ENCODE measurements around the gene UTP25. TPM values are rescaled to one million over a fixed set of nuclear protein-coding genes. Genes with fewer than 3 reads are reported as not detected.

Gene UTP25
- total RNA-seq, 2 donors from 2014 or later, result 12.0 to 17.5 TPM

DNA sequence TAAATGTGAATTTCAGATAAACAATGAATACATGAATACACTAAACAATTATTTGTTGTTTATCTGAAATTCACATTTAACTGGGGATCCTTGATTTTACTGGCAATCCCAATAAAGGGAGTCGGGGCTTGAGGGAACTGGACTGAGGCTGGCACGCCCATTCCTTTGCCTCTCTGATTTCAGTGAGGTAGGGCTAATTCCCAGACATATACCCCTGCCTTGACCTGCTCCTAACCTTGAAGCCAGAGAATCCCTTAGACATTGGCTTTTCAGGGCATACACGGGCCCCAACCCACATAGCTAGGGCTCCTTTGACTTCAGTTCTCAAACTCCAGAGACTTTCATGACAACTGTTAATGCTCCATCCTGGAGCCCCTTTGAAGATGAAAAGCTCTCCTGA lies 10.8 kb upstream of the UTP25 start:
- ATAC-seq (replicated peaks), result no peak
- Mint-ChIP-seq H3K27me3 (peaks cover 7% of the 10 kb centered on the region), H3K27ac (no peak overlapping the region), H3K4me3 (no peak overlapping the region), H3K9me3 (no peaks in the 10 kb centered on the region), H3K4me1 (no peaks in the 10 kb centered on the region), H3K36me3 (ENCODE audit: low read depth) (no peaks in the 10 kb centered on the region)

DNA sequence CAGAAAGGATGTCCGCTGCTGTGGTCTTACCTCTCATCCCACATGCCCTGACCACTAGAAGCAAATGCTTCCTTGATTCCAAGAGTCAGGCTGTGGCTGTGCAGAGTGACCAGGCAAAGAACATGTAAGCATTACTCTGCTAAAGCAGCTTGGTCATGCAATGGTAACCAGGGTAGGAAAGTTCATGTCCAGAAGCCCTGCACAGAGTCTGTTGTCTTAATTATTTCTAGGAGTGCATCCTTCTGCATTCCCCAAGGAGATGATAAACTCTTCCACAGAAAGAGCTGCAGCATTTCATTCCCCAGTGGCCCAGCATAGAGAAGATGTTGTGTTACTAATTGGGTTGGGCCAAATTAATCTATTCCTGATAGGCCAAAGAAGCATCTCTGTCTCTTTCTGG lies 10.1 kb upstream of the UTP25 start:
- ATAC-seq (replicated peaks), result no peak
- Mint-ChIP-seq H3K9me3 (no peaks in the 10 kb centered on the region), H3K27me3 (peaks cover 8% of the 10 kb centered on the region), H3K4me3 (no peak overlapping the region), H3K36me3 (ENCODE audit: low read depth) (no peaks in the 10 kb centered on the region), H3K27ac (no peak overlapping the region), H3K4me1 (peaks cover 2% of the 10 kb centered on the region)

DNA sequence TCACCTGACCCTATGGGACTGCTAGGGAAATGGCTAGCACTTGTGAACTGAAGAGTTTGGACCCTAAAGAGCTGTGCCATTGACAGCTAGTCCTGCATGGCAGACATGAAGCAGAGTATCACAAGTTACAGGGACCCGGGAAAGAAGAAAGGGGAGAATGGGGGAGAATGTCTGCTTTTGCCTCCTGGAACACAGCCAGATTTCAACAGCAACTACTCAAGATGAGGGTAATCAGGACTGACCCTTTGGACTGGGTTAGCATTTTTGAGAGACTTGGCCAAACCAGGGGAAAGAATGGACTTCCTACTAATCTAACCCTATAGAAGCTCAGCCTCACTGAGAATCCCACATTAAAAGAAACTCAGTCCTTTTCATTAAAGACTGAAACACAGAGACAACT lies 8.7 kb upstream of the UTP25 start:
- H3K36me3 Mint-ChIP-seq (ENCODE audit: low read depth), result no peaks in the 10 kb centered on the region
- no peak overlapping the region for H3K27ac Mint-ChIP-seq
- H3K4me3 Mint-ChIP-seq, result no peak overlapping the region
- no peak for ATAC-seq (replicated peaks)
- H3K9me3 Mint-ChIP-seq, result no peaks in the 10 kb centered on the region
- peaks cover 12% of the 10 kb centered on the region for H3K27me3 Mint-ChIP-seq
- H3K4me1 Mint-ChIP-seq, result peaks cover 7% of the 10 kb centered on the region

DNA sequence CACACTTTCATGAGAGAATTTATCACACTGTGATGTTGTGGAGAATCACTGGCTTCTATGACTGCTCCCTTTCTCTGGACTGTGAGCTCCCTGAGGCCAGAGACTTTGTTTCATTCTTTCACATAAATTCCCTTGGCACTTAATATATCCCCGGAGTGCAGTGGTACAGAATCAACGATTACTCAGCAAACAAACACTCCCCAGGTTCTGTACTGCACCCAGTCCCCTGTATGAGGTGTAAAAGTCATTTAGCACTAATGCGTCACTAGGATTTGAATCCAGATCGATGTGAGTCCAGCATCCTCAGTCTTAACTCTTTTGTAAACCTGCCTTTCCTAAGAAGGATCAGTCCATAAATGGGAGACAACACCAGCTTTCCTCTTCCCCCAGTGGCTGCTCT lies 6.8 kb upstream of the UTP25 start:
- Mint-ChIP-seq H3K4me3 (no peak overlapping the region), H3K9me3 (no peaks in the 10 kb centered on the region), H3K27ac (peak overlapping the region; percentile 34), H3K4me1 (peaks cover 7% of the 10 kb centered on the region), H3K27me3 (peaks cover 12% of the 10 kb centered on the region), H3K36me3 (ENCODE audit: low read depth) (no peaks in the 10 kb centered on the region)
- no peak for ATAC-seq (replicated peaks)

DNA sequence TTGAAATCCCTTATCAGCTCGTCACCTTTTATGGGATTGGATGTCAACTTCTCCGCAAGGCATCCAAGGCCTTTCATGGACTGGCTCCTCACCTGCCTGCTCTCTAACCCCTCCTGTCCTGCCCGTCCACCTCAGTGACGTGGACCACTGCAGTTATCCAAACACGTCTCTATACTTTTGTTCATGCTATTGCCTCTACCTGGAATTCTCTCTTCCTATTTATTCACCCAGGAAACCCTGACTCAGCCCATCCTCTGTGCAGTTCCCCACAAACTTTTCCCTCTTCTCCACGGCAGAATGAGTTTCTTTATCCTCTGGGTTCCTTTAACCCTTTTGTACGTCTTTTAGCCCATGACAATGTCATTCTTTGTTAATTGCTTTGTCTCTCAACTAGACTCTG lies 5.1 kb upstream of the UTP25 start:
- H3K36me3 Mint-ChIP-seq (ENCODE audit: low read depth), result no peaks in the 10 kb centered on the region

DNA sequence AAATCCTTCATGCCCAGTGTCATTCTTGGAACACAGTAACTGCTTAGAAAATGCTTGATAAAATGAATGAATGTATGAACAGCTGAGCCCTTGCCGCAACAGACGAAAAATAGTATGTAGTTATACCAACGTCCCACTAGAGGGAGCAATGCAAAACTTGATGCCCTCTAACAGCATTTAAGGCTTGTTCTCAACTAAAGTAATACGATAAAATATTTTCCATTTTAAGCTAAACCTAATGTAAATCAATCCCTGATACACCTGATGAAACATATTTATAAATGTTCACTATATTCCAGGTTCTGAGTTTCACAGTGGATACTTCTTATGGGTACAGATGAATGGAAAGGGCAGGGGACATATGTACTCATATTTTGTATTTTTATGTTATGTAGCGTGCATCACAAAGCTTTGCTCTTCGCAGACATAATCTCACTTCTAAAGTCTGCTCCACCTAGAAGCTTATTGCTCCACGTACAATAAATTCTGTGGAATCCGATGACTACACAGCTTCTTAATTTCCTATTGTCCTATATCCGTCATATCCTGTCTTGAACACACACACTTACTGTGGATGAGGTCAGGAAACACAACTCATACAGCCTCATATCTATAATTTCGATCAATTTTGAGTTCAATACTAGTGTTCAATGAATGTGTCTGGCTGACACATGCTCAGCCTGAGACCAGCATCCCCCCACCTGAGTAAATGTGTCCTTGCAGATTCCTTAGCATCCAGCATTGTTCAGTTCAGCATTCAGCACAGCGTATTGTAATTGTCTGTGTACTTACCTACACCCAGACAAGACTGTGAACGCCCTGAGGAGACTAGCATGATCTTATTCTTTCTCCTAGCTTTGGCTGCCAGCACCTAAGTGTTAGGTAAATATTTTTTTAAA lies 4.4 kb upstream of the UTP25 start:
- H3K4me1 Mint-ChIP-seq, result peaks cover 17% of the 10 kb centered on the region
- peak overlapping the region; percentile 28 for H3K27ac Mint-ChIP-seq

More for the DNA sequence above, 5.1 kb upstream of the UTP25 start:
- Mint-ChIP-seq H3K27ac (peak overlapping the region; percentile 28), H3K4me1 (peaks cover 16% of the 10 kb centered on the region), H3K27me3 (peaks cover 12% of the 10 kb centered on the region), H3K4me3 (peak overlapping the region; percentile 28), H3K9me3 (no peaks in the 10 kb centered on the region)
- ATAC-seq (replicated peaks), result no peak

DNA sequence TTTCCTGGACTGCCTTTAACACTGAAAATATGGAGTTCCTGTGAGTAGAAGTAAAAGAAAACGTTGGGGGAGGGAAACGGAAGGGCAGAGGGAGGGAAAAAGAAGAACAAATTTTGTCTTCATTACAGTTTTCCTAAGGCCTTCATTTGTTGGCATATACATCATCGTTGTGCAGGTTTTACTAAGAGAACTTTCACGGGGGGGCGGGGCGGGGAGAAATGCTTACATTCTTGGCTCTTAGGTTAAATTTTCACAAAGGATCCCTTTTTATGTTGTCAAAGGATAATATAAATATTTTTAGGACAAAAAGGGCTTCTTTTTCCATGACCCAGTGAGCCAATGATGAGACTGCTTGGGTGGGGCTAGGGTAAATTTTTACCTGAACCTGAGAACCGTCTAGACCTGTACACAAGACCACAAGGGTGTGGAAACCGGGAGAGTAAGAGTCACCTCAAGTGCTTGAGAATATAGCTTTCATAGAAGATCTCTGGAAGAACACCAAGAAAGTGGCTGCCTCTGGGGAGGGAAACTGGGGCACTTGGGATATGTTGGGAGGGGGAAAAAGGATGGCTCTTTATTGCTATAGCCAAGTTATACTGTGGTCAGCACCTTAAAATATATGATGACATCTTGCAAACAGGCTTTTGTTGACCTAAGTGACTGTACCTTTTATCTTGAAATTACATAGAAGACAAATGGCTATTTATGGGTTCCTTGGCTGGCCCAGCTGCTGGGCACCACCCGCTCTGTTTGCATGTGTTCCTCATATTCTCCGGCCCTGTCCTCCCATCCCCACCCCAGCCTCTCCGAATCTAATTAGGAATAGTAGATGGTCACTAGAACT lies 2.0 kb upstream of the UTP25 start:
- H3K9me3 Mint-ChIP-seq, result no peaks in the 10 kb centered on the region
- peaks cover 30% of the 10 kb centered on the region for H3K36me3 Mint-ChIP-seq (ENCODE audit: low read depth)
- ATAC-seq (replicated peaks), result no peak
- H3K27ac Mint-ChIP-seq, result no peak overlapping the region
- H3K4me1 Mint-ChIP-seq, result peaks cover 32% of the 10 kb centered on the region
- H3K27me3 Mint-ChIP-seq, result peaks cover 12% of the 10 kb centered on the region
- no peak overlapping the region for H3K4me3 Mint-ChIP-seq

More for the DNA sequence above, 4.4 kb upstream of the UTP25 start:
- H3K9me3 Mint-ChIP-seq, result no peaks in the 10 kb centered on the region
- peak; percentile 36 for ATAC-seq (replicated peaks)
- peaks cover 6% of the 10 kb centered on the region for H3K36me3 Mint-ChIP-seq (ENCODE audit: low read depth)
- peaks cover 12% of the 10 kb centered on the region for H3K27me3 Mint-ChIP-seq
- peak overlapping the region; percentile 28 for H3K4me3 Mint-ChIP-seq

DNA sequence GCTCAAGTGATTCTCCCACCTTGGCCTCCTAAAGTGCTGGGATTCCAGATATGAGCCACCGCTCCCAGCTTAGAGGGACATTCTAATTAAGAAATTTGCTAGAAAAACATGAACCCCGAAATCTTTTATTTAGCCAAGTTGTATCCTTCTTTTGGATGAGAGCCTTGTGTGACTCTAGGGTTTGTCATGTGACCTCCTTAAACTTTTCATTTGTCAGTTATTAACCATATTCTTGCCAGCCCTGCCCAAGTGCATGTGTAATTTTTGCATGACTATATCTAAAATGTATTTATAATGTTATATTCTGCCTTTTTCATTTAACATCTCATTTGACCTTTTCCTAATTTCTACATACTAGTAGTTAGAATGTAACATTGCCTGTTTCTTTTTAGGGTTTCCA lies 1.9 kb downstream of the UTP25 start:
- peaks cover 69% of the 10 kb centered on the region for H3K36me3 Mint-ChIP-seq (ENCODE audit: low read depth)
- no peaks in the 10 kb centered on the region for H3K27me3 Mint-ChIP-seq
- peak overlapping the region; percentile 80 for H3K27ac Mint-ChIP-seq
- no peak for ATAC-seq (replicated peaks)
- H3K4me1 Mint-ChIP-seq, result peaks cover 35% of the 10 kb centered on the region
- no peaks in the 10 kb centered on the region for H3K9me3 Mint-ChIP-seq
- H3K4me3 Mint-ChIP-seq, result peak overlapping the region; percentile 77

DNA sequence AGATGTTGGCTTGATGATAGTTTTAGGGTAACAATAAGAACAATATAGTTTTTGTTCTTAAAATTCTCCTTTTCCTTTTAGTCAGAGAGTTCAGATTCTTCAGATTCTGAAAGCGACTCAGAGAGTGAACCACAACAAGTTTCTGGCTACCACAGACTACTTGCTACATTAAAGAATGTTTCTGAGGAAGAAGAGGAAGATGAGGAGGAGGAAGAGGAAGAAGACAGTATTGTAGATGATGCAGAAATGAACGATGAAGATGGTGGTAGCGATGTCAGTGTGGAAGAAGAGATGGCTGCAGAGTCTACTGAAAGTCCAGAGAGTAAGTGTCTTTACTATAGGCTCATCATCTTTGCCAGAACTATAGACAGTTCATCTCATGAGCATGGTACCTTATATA lies 3.0 kb downstream of the UTP25 start:
- H3K27me3 Mint-ChIP-seq, result no peaks in the 10 kb centered on the region
- H3K4me3 Mint-ChIP-seq, result peak overlapping the region; percentile 77
- peak overlapping the region; percentile 55 for H3K27ac Mint-ChIP-seq
- ATAC-seq (replicated peaks), result no peak
- no peaks in the 10 kb centered on the region for H3K9me3 Mint-ChIP-seq
- H3K36me3 Mint-ChIP-seq (ENCODE audit: low read depth), result peaks cover 79% of the 10 kb centered on the region
- peaks cover 44% of the 10 kb centered on the region for H3K4me1 Mint-ChIP-seq

DNA sequence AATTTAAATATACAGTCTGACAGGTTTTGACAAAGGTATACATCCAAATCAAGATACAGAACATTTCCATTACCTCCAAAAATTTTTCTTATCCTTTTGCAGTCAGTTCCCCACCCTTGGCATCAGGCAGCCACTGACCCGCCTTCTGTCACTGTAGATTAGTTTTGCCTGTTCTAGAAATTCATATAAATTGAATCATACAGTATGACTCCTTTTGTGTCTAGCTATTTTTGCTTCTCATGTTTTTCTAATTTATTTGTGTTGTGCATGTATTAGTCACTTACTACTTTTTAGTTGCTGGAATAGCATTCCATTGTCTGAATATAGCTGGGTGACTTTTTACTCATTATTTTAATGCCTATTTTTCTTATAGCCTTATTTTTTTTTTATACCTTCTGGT lies 3.8 kb downstream of the UTP25 start:
- Mint-ChIP-seq H3K27me3 (no peaks in the 10 kb centered on the region), H3K4me3 (no peak overlapping the region), H3K27ac (no peak overlapping the region), H3K9me3 (no peaks in the 10 kb centered on the region), H3K36me3 (ENCODE audit: low read depth) (peaks cover 88% of the 10 kb centered on the region), H3K4me1 (peaks cover 49% of the 10 kb centered on the region)
- no peak for ATAC-seq (replicated peaks)

DNA sequence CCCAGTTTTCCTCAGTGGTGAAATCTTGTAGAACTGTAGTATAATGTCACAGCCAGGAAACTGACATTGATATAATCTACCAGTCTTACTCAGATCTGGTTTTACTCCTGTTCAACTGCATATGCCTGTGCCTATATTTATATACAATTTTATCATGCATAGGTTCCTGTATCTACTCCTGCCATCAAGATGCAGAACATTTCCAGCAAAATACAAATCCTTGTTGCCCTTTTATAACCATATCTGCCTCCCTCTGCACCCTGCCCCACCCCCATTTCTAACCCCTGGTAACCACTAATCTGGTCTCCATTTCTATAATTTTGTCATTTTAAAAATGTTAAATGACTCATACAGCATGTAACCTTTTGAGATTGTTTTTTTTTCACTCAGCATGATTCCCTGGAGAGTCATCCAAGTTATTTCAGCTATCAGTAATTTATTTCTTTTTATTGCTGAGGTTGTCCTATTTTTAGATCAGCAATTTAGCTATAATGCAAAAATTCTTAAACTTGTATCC lies 8.1 kb downstream of the UTP25 start:
- Mint-ChIP-seq H3K27me3 (no peaks in the 10 kb centered on the region), H3K9me3 (no peaks in the 10 kb centered on the region), H3K27ac (peak overlapping the region; percentile 82), H3K4me1 (peaks cover 45% of the 10 kb centered on the region), H3K36me3 (ENCODE audit: low read depth) (peaks cover 100% of the 10 kb centered on the region), H3K4me3 (peak overlapping the region; percentile 42)
- peak; percentile 66 for ATAC-seq (replicated peaks)

DNA sequence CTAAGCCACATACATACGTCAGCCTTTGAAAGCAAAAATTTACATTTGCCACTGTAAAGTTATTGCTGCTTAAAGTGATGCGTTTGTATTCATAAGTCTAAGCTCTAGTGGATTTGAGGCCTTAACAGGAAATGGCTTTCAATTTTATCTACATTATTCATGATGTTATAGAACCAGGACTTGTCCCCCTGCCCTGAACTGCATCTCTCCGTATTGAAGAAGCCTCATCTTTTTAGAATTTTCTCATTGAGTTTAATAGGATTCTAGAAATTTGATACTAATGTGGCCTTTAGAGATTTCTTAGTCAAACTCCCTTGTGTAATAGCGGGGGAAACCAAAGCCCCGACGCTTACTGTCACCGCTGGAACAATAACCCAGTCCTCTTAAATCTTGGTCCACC lies 9.9 kb downstream of the UTP25 start:
- ATAC-seq (replicated peaks), result no peak
- H3K27ac Mint-ChIP-seq, result no peak overlapping the region
- no peak overlapping the region for H3K4me3 Mint-ChIP-seq
- peaks cover 43% of the 10 kb centered on the region for H3K4me1 Mint-ChIP-seq
- H3K36me3 Mint-ChIP-seq (ENCODE audit: low read depth), result peaks cover 100% of the 10 kb centered on the region
- no peaks in the 10 kb centered on the region for H3K9me3 Mint-ChIP-seq
- H3K27me3 Mint-ChIP-seq, result no peaks in the 10 kb centered on the region

DNA sequence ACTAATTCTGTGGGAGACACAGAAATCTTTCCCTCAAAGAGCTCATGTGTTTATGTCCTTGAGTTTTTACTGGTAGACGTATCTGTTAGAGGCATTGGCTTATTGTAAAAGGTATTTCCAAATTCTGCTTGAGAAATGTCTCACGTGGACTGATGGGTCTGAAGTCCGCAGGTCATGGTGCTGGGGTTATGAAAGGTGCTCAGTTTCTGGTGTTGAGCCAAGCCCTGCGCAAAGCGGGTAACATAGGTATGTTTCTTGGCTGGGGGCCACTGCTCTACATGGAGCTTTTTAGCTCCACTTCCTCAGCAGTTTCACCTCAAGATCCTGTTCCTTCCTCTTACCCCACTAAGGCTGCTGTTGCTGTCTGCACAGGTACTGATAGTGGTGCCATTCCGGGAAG lies 10.8 kb downstream of the UTP25 start:
- H3K4me3 Mint-ChIP-seq, result no peak overlapping the region
- peaks cover 43% of the 10 kb centered on the region for H3K4me1 Mint-ChIP-seq
- no peaks in the 10 kb centered on the region for H3K27me3 Mint-ChIP-seq
- H3K27ac Mint-ChIP-seq, result peak overlapping the region; percentile 83
- ATAC-seq (replicated peaks), result no peak
- no peaks in the 10 kb centered on the region for H3K9me3 Mint-ChIP-seq
- H3K36me3 Mint-ChIP-seq (ENCODE audit: low read depth), result peaks cover 100% of the 10 kb centered on the region

DNA sequence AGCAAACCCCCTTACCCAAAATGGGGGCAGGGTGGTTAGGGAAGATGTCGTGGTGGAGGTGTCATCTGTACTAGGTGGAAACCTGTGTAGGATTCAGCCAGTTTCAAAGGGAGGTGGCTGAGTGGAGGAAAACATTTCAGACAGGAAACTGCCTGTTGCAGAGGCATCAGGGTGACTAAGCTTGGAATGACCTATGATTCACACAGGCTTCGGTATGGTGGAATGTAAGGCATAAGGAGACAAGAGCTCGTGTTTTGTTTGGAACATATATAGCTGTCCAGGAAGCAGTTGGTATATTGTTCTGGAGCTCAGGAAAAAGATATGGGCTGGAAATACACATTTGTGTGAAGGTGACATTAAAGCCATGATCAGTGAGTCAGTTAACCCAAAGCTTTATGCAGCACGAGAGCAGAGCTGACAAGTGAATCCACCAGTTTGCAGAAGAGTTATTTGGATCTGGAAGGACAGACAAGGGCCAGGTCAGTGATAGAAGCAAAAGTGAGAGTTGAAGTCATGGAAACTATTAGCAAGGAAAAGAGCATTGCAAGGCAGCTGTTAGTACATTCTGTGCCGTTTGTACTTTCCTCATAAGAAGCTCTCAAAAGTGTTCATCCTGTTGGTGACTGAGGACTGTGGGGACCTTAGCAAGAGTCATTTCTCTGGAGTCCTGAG lies 12.2 kb downstream of the UTP25 start:
- H3K9me3 Mint-ChIP-seq, result no peaks in the 10 kb centered on the region
- no peaks in the 10 kb centered on the region for H3K27me3 Mint-ChIP-seq
- H3K27ac Mint-ChIP-seq, result peak overlapping the region; percentile 83
- peak; percentile 86 for ATAC-seq (replicated peaks)
- H3K4me1 Mint-ChIP-seq, result peaks cover 31% of the 10 kb centered on the region
- peaks cover 100% of the 10 kb centered on the region for H3K36me3 Mint-ChIP-seq (ENCODE audit: low read depth)
- H3K4me3 Mint-ChIP-seq, result peak overlapping the region; percentile 67

Data from activated T-helper 17 cell treated with anti-CD3 and anti-CD28 coated beads, Interleukin-2, amount 50 U/mL, for 72 hours (primary cell).